ENCODE data around the gene ZC2HC1B.
"Not testable (repeated sequence)": the region's sequence is repeated elsewhere in the genome, so short reads cannot be mapped to it uniquely, and the experiment has no call there.

ZC2HC1B gene

DNA sequence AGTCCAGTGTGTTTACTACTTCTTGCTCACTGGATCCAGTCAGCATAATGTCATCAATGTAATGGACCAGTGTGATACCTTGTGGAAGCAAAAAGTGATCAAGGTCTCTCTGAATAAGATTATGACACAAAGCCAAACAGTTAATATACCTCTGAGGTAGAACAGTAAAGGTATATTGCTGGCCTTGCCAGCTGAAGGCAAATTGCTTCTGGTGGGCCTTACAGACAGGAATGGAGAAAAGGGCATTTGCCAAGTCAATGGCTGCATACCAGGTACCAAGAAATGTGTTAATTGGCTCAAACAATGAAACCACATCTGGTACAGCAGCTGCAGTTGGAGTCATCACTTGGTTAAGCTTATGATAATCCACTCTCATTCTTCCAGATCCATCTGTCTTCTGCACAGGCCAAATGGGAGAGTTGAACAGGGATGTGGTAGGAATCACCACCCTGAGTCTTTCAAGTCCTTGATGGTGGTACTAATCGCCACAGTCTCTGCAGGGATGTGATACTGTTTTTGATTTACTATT lies 7.0 kb downstream of the ZC2HC1B start:
- peak in 1 of 2 experiments; percentile 21 for DNase-seq

DNA sequence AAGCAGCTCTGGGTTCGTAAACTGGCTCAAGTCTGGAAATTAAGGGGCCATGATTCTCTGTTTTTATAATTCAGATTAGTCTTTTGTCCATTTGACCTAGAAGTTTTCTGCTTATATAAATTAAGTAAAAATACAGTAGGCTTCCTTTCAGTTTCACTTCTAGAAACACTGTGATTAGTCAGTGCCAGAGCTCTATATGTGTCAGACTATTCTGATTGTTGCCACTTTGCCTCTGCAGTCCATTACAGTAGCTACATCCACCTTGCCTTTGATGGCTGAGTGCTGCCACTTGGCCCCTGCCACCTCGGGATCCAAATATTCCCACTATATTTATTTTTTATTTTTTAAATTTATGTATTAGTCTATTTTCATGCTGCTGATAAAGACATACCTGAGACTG lies 7.9 kb downstream of the ZC2HC1B start:
- no peak for DNase-seq

DNA sequence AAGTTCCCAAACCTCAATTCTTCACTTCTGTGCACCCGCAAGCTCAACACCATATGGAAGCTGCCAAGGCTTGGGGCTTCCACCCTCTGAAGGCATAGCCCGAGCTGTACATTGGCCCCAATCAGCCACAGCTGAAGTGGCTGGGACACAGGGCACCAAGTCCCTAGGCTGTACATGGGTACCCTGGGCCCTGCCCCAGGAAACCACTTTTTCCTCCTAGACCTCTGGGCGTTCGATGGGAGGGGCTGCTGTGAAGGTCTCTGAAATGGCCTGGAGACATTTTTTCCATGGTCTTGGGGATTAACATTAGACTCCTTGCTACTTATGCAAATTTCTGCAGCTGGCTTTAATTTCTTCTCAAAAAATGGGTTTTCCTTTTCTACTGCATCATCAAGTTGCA lies 9.3 kb downstream of the ZC2HC1B start:
- not testable (repeated sequence) for DNase-seq

DNA sequence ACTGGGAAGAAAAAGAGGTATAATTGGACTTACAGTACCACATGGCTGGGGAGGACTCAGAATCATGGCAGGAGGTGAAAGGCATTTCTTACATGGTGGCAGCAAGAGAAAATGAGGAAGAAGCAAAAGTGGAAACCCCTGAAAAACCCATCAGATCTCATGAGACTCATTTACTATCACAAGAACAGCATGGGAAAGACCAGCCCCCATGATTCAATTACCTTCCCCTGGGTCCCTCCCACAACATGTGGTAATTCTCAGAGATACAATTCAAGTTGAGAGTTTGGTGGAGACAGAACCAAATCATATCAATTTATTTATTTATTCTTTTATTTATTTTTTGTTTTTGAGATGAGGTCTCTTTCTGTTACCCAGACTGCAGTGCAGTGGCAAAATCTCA lies 10.2 kb downstream of the ZC2HC1B start:
- not testable (repeated sequence) for DNase-seq

DNA sequence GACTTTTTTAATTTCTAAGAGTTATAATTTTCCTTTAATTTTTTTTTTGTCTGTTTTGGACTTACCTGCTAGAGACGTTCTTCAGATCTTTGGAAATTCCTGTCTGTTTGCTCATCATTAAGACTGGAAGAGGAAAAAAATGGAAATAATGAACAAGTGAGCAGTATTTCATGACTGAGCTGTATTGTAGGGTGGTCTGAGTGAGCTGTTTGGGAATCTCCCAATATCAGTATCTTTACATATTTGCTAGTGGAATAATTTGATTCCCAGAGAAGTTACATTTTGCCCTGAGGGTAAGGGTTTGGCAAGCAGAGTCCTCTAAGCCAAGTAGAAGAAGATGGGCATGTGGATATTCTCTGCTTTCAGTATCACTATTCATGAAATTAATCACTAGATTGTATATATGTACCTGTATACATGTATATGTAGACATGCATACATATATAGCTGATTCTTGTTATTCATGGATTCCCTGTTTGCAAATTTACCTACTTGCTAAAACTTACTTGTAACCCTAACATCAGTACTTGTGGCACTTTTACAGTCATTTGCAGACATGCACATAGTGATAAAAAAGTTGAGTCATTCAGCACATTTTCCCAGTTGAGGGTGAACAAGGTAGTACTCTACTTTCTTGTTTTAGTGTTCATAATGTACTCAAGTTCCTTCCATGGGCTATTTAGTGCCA lies 13.5 kb downstream of the ZC2HC1B start:
- DNase-seq: no peak

DNA sequence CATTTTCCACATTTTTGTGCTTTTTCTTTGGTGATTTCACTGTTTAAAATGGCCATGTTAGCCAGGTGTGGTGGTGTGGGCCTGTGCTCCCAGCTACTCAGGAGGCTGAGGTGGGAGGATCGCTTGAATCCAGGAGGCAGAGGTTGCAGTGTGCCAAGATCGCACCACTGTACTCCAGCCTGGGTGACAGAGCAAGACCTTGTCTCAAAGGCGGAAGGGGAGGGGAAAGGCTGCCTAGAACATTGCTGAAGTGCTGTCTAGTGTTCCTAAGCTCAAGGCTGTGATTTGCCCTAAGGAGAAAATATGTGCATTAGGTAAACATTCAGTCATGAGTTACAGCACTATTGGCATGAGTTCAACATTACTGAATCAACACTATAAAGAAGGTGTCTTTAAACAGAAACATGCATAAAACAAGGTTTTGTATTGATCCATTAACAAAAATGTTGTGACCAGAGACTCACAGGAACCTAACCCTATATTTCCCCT lies 14.0 kb downstream of the ZC2HC1B start:
- no peak for DNase-seq

DNA sequence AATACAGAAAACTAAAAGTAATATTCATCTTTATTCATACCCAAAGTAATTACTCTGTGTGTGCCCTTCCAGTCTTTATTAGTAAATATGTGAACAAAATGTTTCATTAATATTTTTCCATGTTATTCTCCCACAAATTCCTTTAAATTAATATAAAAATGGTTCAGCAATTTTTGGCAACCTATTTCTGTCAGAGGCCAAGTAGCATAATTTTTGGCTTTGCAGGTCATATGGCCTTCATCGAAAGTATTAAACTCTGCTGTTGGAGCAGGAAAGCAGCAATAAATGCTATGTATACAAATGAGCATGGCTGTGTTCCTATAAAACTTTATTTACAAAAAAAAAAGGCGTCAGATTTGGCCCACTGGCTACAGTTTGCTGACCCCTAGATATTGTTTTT lies 16.1 kb downstream of the ZC2HC1B start:
- no peak for DNase-seq

DNA sequence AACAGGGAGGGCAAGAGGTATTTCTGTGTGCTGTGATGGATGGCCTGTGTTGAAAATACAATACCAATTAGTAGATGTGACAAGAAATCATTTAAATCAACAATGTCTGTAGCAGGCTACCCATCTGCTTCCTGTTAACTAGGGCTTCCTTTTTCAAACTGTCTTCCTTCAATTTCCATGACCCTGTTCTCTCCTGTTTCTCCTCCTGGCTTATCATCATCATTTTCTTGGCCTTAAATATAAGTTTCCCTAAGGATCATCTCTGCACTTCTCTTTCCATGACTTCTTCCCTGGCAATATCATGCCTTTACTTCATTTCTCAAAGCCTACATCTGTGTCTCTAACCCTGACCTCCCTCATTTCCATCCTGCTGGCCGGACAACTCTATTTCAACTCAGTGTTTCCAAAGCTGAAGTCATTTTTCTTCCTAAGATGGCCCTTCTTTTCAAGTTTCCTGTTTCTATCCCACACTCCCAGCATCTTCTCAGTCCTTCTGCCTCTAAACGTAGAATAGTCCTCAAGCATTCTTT lies 18.2 kb downstream of the ZC2HC1B start:
- DNase-seq: no peak

DNA sequence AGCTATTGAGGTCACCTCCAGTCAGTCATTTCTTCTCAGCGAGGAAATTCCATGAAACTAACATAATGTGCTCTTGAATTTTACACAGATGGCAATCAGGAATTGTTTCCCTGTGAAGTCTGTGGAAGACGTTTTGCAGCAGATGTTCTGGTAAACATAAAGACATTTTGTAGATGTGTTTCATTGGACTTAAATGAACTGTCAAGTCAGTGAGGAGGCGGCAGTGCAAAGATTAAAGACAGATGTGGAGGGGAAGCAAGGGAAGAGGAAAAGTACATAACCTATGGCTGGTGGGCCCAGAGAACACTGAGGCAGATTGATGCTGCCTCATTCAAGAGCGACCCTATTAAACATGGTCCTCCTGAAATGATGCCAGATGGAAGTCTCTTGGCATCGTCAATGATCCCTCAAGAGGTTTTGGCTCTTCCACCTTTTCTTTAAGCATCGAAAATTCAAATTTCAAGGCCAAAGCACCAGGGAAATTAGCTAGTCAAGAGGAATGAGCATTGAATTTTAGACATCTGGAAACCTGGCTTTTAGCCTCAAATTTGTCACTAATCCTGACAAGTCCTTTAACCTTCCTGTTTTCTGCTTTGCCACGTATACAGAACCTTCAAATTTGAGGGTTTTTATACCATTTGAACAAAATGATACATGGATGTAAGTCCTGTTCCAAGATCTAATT lies 20.1 kb downstream of the ZC2HC1B start:
- DNase-seq: peak; percentile 14 to 57

DNA sequence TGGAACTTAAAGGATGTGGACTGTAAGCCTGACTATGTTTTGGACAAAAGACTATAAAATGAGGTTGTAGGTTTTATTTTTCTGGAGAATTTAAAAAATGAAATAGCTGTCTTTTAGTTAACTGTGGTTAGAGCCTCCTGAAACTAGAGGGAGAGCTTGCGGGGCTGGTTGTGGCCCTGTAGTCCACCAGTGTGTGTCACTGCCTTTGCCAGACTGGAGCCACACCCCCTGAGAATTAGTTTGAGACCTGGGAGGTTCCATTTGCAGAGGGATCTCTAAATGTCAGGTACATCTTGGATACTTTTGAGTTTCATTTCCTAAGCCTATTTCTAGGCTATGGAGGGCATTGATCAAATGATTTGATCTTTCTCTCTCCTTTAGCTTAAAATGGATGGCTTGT lies 20.8 kb downstream of the ZC2HC1B start:
- DNase-seq: no peak

DNA sequence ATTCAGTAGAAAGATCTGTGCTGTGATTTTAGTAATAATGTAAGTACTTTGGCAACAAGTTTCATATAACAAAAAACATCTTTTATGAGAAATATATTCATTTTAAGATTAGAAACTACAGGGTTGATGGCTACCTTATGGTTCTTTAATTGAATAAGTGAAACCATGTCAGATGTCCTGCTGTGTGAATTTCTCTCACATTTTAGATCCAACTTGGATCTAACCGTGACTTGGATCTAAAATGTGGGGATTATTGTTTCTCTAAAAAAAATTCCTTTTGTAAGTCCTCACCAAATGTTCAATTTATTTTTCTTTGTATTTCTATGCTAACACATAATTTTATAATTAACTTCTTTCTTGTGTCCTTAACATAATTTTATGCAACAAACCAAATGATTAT lies 30.4 kb downstream of the ZC2HC1B start:
- DNase-seq: no peak

DNA sequence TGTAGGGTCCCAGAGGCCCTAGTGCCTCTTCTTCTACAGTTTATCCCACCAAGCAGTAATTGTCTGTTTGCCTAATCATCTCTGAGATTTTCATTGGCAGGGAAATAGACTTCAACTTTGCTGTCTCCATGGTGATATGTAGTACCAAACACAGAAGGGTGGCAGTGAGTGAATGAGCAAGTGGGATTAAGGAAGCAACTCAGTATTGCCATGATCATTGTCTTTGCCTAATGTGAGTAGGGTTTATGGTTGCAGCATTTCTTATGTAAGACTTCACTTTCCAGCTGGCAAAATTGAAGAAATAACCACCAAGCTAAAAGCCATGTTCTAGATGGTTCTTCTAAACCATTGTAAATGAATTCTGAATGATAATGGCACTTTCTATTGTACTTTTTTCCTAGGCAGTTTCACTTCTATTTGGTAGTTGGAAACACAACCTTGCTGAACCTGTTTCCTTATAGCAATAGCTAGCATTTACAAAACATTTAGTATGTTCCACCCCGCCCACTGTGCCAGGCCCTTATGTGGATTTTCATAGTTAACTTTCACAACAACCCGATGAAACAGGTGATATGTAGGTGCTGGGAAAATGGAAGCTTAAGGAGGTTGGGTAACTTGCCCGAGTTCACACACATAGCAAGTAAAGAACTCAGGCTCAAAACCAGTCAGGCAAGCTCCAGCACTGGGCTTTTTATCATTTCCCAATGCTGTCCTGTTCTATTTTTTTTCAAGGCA lies 32.0 kb downstream of the ZC2HC1B start:
- no peak for DNase-seq

DNA sequence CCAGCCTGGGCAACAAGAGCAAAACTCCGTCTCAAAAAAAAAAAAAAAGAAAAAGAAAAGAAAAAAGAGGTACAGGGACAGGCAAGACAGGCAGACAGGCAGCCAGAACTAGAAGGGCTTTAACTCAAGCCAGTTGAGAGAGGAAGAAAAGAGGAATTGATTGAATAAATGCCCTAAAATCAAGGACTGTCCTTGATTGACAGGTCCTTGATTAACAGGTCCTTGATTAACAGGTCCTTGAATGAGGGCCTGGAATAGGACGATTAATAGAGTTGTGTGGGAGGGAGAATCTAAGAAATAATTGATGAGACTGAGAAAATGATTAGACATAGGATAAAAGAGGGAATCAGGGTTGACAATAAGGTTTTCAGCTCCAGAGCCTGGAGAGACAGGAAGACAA lies 36.1 kb downstream of the ZC2HC1B start:
- DNase-seq: no peak

DNA sequence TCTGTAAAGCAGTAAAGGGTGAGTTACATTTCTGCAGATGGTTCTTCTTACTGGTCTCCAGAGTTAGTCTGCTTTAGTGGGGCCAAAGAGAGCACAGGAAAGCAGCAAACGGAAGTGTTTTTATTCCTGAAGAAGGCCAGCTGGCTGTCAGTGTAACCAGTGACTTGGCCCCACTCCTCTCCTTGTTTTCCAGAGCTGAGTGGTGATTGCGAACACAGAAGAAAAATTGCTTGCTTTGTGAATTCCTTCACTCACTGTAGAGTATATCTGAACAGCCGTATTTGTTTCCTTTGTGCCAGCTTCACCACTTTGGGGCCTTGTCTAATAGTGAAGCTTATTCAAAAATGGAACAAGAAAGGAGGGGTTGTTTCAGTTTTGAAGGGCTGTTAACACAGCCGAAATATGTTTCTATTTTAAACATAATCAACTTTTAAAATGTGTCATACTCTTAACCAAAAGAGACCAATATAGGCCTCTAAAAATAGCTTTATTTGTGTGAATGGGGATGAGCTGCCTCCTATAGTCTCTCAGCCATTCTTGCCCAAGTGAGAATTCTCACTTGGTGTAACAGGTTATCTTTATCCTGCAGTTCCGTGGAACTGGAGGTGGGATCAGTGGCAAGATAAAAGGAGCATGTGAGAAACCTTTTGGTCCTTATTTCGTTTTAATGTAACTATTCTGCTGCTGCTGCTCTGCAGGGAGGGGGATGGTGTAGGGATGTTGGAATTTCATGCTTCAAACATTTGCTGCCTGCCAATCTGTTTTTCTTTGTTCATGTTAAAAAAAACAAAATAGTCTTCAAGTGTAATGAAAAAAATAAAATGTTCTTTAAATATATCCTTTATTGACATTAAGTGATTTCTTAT lies 37.8 kb downstream of the ZC2HC1B start:
- DNase-seq: no peak

DNA sequence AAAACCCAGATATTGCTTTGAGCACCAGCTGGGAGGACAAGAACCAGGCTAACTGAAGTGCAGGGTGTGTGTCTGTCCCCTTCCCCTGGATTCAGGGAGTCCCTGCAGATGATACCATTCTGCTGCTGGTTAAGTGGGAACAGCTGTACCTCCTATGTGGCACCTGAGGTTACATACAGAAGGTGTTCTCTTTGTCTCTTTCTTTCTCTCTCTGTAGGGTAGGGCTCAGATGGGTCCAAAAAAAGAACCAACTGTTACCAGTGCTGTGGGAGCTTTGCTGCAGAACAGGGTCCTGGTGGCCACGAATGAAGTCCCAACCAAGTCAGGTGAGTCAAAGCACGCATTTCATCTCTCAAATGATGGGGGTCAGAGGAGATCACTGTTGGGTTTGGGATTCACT lies 38.6 kb downstream of the ZC2HC1B start:
- DNase-seq: no peak

DNA sequence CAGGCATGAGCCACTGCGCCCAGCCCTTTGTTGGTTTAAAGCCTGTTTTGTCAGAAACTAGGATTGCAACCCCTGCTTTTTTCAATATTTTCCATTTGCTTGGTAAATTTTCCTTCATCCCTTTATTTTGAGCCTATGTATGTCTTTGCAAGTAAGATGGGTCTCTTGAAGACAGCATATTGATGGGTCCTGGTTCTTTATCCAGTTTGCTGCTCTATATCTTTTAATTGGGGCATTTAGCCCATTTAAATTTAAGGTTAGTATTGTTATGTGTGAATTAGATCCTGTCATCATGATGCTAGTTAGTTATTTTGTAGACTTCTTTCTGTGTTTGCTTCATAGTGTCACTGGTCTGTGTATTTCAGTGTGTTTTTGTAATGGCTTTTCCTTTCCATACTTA lies 46.8 kb downstream of the ZC2HC1B start:
- no peak for DNase-seq

DNA sequence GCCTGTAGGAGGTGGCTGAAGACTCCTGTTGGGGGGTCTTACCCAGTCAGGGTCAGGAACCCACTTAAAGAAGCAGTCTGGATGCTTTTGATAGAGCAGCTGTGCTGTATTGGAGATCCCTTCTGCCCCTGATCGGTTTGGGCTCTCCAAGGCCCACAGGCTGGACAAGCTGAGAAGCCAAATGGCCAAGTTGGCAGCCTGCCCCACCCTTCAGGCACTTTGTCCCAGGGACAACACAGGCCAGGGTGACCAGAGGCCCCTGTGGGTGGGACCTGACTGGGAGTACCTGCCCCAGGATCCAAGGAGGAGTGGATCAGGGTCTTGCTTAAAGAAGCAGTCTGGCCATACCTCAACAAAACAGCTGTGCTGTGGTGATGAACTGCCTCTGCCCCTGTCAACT lies 48.4 kb downstream of the ZC2HC1B start:
- DNase-seq: no peak

DNA sequence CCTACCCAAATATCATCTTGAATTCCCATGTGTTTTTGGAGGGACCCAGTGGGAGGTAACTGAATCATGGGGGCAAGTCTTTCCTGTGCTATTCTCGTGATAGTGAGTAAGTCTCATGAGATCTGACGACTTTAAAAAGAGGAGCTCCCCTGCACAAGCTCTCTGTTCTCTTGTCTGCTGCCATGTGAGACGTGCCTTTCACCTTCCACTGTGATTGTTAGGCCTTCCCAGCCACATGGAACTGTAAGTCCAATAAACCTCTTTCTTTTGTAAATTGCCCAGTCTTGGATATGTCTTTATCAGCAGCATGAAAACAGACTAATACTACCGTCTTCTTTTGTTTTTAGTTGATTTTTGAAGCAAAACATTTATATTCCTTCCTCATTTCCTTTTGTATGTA lies 52.8 kb downstream of the ZC2HC1B start:
- DNase-seq: not testable (repeated sequence)

DNA sequence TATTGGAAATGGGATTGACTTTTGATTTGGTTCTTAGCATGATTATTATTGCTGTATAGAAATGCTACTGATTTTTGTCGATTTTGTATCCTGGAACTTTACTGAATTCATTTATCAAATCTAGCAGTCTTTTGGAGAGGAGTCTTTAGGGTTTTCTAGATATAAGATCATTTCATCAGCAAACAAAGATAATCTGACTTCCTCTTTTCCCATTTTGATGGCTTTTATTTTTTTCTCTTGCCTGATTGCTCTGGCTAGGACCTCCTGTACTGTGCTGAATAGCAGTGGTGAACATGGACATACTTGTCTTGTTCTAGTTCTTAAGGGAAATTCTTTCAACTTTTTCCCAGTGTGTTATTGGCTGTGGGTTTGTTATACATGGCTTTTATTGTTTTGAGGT lies 64.6 kb downstream of the ZC2HC1B start:
- no peak for DNase-seq

DNA sequence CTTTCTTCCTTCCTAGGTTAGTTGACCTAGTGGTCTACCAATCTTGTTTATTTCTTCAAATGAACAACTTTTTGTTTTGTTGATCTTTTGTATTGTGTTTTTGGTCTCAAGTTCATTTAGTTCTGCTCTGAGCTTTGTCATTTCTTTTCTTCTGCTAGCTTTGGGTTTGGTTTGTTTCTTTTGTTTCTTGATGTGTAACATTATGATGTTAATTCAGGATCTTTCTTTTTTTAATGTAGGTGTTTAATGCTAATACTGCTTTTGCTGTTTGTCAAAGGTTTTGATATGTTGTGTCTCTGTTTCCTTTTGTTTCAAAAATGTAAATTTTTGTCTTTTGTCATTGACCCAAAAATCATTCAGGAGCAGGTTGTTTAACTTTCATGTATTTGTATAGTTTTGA lies 65.7 kb downstream of the ZC2HC1B start:
- no peak for DNase-seq

DNA sequence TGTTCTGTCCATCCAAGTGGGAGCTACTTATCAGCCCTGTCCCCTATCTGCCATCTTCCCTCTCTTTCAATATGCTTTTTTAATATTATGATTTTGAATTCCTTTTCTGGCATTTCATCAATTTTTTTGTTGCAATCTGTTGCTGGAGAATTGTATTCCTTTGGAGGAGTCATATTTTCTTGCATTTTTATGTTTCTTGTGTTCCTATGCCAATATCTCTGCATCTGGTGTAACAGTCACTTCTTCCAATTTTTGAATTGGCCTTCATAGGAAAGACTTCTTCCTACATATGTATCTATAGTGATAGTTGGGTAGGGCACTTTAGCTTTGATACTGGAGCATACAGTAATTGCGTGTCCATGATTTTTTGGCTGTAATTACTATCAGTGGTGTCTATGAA lies 70.1 kb downstream of the ZC2HC1B start:
- DNase-seq: no peak

DNA sequence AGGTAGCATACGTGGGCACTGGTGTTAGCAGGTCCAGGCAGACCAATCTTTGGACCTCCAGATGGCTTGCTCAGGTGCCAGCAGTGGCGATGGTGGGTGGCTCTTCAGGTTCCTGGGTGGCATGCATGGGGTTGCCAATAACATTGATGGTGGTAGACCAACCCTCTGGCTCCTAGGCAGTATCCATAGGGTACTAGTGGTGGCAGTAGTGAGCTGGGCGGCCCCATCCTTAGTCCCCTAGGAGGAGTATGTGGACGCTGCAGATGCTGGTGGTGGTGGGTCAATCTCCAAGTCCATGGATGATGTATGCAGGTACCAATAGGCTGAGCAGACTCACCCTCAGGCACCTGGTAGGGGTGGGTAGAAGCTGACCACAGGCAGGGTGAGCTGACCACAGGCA lies 70.6 kb downstream of the ZC2HC1B start:
- DNase-seq: no peak
